Mesenchymal stem cell (in vitro differentiated cells and primary cell): ENCODE results near the gene RHOJ.

Experiments used
- DNase-seq: peaks from one replicate; pipeline ENCODE4 v3.0.0-alpha.2; 2013
- H2AFZ ChIP-seq: one replicate; pipeline ENCODE4 v1.6.1; 2013; ENCODE audit warnings: low read depth, mild to moderate bottlenecking, control low read depth, inconsistent platforms, low read length, moderate library complexity
- H2AK5ac ChIP-seq: 2 replicates; pipeline ENCODE4 v1.6.1; 2013; ENCODE audit warnings: low read length, moderate library complexity, mild to moderate bottlenecking, inconsistent platforms; ENCODE audit not compliant: severe bottlenecking
- H2BK120ac ChIP-seq: one replicate; pipeline ENCODE4 v1.6.1; 2013; ENCODE audit warnings: low read depth, mild to moderate bottlenecking, inconsistent platforms, low read length, moderate library complexity
- H2BK12ac ChIP-seq, 2 experiments: one replicate each; pipeline ENCODE4 v1.6.1; 2013; ENCODE audit warnings: inconsistent platforms in 2 of 2, low read length in 2 of 2, mild to moderate bottlenecking in 2 of 2, moderate library complexity in 2 of 2, control low read depth in 1 of 2
- H2BK15ac ChIP-seq: one replicate; pipeline ENCODE4 v1.6.1; 2013; ENCODE audit warnings: mild to moderate bottlenecking, low read depth, inconsistent platforms; ENCODE audit not compliant: poor library complexity, severe bottlenecking
- H2BK5ac ChIP-seq: 2 replicates; pipeline ENCODE4 v1.6.1; 2013; ENCODE audit warnings: low read depth, mild to moderate bottlenecking, low read length, control low read depth, inconsistent platforms; ENCODE audit not compliant: poor library complexity, severe bottlenecking
- H3K14ac ChIP-seq, 2 experiments: one replicate each; pipeline ENCODE4 v1.6.1; 2013; ENCODE audit warnings: inconsistent platforms in 2 of 2, low read length in 2 of 2, control low read depth in 1 of 2, mild to moderate bottlenecking in 1 of 2, moderate library complexity in 1 of 2
- H3K18ac ChIP-seq, 2 experiments: one replicate each; pipeline ENCODE4 v1.6.1; 2013; ENCODE audit warnings: inconsistent platforms in 2 of 2, low read length in 2 of 2, control low read depth in 1 of 2, low read depth in 1 of 2, mild to moderate bottlenecking in 1 of 2
- H3K23ac ChIP-seq, 2 experiments: one replicate each; pipeline ENCODE4 v1.6.1; 2013; ENCODE audit warnings: inconsistent platforms in 2 of 2, low read length in 2 of 2, mild to moderate bottlenecking in 2 of 2, moderate library complexity in 2 of 2, control low read depth in 1 of 2
- H3K27ac ChIP-seq: 2 replicates; pipeline ENCODE4 v1.5.1; 2013; ENCODE audit warnings: mild to moderate bottlenecking, moderate library complexity, low read length, control low read depth, inconsistent platforms; ENCODE audit not compliant: poor library complexity, severe bottlenecking
- H3K27me3 ChIP-seq, 2 experiments: 2 replicates each; pipeline versions ENCODE4 v1.6.1 to v1.7.0; 2013; ENCODE audit warnings: low read length in 2 of 2, mild to moderate bottlenecking in 2 of 2, moderate library complexity in 2 of 2, control low read depth in 1 of 2, inconsistent platforms in 1 of 2; ENCODE audit not compliant: control insufficient read depth in 1 of 2, insufficient read depth in 1 of 2
- H3K36me3 ChIP-seq, 2 experiments: 2 replicates each; pipeline versions ENCODE4 v1.6.1 to v1.7.0; 2013; ENCODE audit warnings: low read length in 2 of 2, control low read depth in 1 of 2, inconsistent platforms in 1 of 2, low read depth in 1 of 2, mild to moderate bottlenecking in 1 of 2; ENCODE audit not compliant: insufficient read depth in 2 of 2, control insufficient read depth in 1 of 2
- H3K4ac ChIP-seq, 2 experiments: one replicate each; pipeline ENCODE4 v1.6.1; 2013; ENCODE audit warnings: inconsistent platforms in 2 of 2, low read length in 2 of 2, mild to moderate bottlenecking in 2 of 2, moderate library complexity in 2 of 2, control low read depth in 1 of 2, low read depth in 1 of 2
- H3K4me1 ChIP-seq: 2 replicates; pipeline ENCODE4 v1.6.1; 2013; ENCODE audit warnings: low read depth, low read length, control low read depth; ENCODE audit not compliant: control insufficient read depth, insufficient read depth
- H3K4me2 ChIP-seq: 2 replicates; pipeline ENCODE4 v1.6.1; 2013; ENCODE audit warnings: low read length, mild to moderate bottlenecking, inconsistent platforms; ENCODE audit not compliant: poor library complexity, severe bottlenecking
- H3K4me3 ChIP-seq, 2 experiments: 2 replicates each; pipeline versions ENCODE4 v1.5.1 to v1.7.0; 2013; ENCODE audit warnings: low read length in 2 of 2, mild to moderate bottlenecking in 2 of 2, control low read depth in 1 of 2, low read depth in 1 of 2; ENCODE audit not compliant: insufficient read depth in 1 of 2
- H3K79me1 ChIP-seq: replicated peaks from 2 replicates; pipeline ENCODE4 v1.6.1; 2013; ENCODE audit warnings: mild to moderate bottlenecking, control low read depth, low read length, inconsistent platforms; ENCODE audit not compliant: poor library complexity, severe bottlenecking
- H3K9ac ChIP-seq: 2 replicates; pipeline ENCODE4 v1.7.0; 2013; ENCODE audit warnings: mild to moderate bottlenecking, low read length, moderate library complexity
- H3K9me3 ChIP-seq: 2 replicates; pipeline ENCODE4 v1.7.0; 2013; ENCODE audit warnings: mild to moderate bottlenecking, low read length; ENCODE audit not compliant: control insufficient read depth
- H4K8ac ChIP-seq: one replicate; pipeline ENCODE4 v1.6.1; 2013; ENCODE audit warnings: inconsistent platforms, mild to moderate bottlenecking, low read length, moderate library complexity
- H4K91ac ChIP-seq: one replicate; pipeline ENCODE4 v1.6.1; 2013; ENCODE audit warnings: mild to moderate bottlenecking, low read length, inconsistent platforms
- WGBS: methylation state at CpG from one replicate; pipeline ENCODE4 v1.1.7; 2013; ENCODE audit warnings: mixed read lengths; 5-methylcytosine and 5-hydroxymethylcytosine counted together

RHOJ gene

DNA sequence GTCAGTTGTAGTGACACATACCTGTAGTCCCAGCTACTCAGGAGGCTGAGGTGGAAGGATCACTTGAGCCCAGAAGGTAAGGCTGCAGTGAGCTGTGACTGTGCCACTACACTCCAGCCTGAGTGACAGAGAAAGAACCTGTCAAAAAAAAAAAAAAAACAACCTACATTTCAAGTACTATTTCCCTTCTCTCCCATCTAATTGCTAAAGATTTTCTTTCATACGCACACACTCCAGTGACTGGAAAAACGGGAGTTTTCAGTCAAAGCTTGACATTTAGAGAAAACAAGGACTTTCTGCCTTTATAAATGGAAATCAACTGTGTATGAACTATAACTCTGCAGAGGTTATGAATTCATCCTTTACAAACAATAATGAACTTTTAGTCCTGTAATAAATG is 88.6 kb downstream of the RHOJ start:
- Histone ChIP-seq H2AK5ac (no peak overlapping the region), H3K4me2 (no peak overlapping the region), H2AFZ (no peak overlapping the region), H3K27ac (no peak overlapping the region), H3K4ac (no peak overlapping the region), H3K27me3 (no peaks in the 10 kb centered on the region), H3K14ac (no peak overlapping the region), H2BK120ac (no peak overlapping the region), H3K9ac (no peak overlapping the region), H3K9me3 (no peaks in the 10 kb centered on the region), H4K91ac (no peak overlapping the region), H3K4me1 (no peaks in the 10 kb centered on the region), H4K8ac (no peak overlapping the region), H3K23ac (no peak overlapping the region), H3K18ac (no peak overlapping the region), H2BK5ac (no peak overlapping the region), H3K4me3 (no peak overlapping the region), H2BK12ac (no peak overlapping the region), H2BK15ac (no peak overlapping the region), H3K36me3 (peaks cover 12 to 19% of the 10 kb centered on the region in 2 experiments), H3K79me1 (no peaks in the 10 kb centered on the region)
- WGBS = no CpG with 5 or more reads among the region's 2 CpGs
- no peak for DNase-seq

DNA sequence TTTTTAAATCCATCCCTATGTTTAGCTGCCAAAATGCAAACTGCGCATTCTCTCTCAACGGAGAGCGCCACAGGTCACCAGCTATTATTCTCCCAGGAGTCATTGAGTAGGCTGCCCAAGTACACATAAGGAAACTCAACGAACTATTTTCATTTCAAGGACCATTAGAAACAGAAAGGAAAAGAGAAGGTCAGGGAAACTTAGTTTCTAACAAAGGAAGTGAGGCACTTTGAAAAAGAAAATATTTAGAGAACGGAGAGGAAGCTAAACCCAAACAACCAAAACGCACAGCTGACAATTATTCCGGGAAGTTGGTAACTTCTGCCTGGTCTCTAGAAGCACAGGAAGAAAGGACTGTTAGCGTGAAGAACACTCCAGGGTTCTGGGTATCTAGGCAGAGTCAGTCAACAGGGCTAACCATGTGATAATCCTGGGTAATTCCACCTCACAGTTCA is 91.0 kb downstream of the RHOJ start:
- Histone ChIP-seq H4K8ac (no peak overlapping the region), H3K14ac (no peak overlapping the region), H3K4me1 (no peaks in the 10 kb centered on the region), H2BK5ac (no peak overlapping the region), H3K18ac (peak overlapping the region in 1 of 2 experiments; percentile 50), H3K36me3 (peaks cover 9 to 15% of the 10 kb centered on the region in 2 experiments), H3K4me3 (no peak overlapping the region), H4K91ac (no peak overlapping the region), H3K23ac (no peak overlapping the region), H2AFZ (no peak overlapping the region), H2AK5ac (no peak overlapping the region), H2BK12ac (peak overlapping the region in 1 of 2 experiments; percentile 42), H2BK15ac (no peak overlapping the region), H3K27ac (no peak overlapping the region), H3K4ac (no peak overlapping the region), H3K79me1 (no peaks in the 10 kb centered on the region), H3K27me3 (no peaks in the 10 kb centered on the region), H3K9ac (peak overlapping the region; percentile 42), H3K9me3 (no peaks in the 10 kb centered on the region), H2BK120ac (no peak overlapping the region), H3K4me2 (no peak overlapping the region)
- peak; percentile 58 for DNase-seq
- 50% methylated on average over 7 of the region's 8 CpGs for WGBS

DNA sequence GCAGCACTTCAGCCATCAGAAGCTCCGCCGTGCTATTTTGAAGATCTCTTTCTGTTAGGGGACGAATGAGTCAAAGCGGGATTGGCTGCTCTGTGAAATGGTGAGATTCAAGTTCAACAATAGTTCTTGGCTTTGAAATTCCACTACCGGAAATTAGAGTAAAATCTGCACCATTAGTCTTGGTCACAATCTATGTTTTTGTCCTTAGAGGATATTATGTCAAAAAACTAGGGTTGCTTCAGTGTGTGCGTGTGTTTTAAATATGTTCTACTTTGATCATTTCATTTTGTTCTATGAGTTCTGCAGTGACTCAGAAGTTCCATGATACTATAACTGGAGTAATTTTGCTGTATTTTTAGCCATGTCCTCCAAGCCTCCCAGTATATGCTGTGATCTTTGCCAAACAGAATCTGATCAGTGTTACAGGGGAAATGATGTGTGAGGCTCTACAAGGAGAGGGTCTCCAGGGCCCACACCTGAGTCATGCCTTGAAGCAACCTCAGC is 91.9 kb downstream of the RHOJ start:
- Histone ChIP-seq H3K14ac (no peak overlapping the region), H4K91ac (no peak overlapping the region), H2AFZ (no peak overlapping the region), H2AK5ac (no peak overlapping the region), H3K79me1 (no peaks in the 10 kb centered on the region), H3K9me3 (no peaks in the 10 kb centered on the region), H3K4me1 (no peaks in the 10 kb centered on the region), H2BK12ac (peak overlapping the region in 1 of 2 experiments; percentile 63), H3K18ac (peak overlapping the region in 1 of 2 experiments; percentile 12), H3K36me3 (peaks cover 5 to 14% of the 10 kb centered on the region in 2 experiments), H2BK5ac (no peak overlapping the region), H3K27me3 (no peaks in the 10 kb centered on the region), H3K9ac (peak overlapping the region; percentile 42), H2BK15ac (no peak overlapping the region), H3K23ac (no peak overlapping the region), H3K4me3 (peak overlapping the region in 1 of 2 experiments; percentile 8), H3K27ac (no peak overlapping the region), H3K4ac (no peak overlapping the region), H2BK120ac (no peak overlapping the region), H3K4me2 (no peak overlapping the region), H4K8ac (no peak overlapping the region)
- WGBS = 96% methylated on average over 6 of the region's 6 CpGs
- peak; percentile 36 for DNase-seq

DNA sequence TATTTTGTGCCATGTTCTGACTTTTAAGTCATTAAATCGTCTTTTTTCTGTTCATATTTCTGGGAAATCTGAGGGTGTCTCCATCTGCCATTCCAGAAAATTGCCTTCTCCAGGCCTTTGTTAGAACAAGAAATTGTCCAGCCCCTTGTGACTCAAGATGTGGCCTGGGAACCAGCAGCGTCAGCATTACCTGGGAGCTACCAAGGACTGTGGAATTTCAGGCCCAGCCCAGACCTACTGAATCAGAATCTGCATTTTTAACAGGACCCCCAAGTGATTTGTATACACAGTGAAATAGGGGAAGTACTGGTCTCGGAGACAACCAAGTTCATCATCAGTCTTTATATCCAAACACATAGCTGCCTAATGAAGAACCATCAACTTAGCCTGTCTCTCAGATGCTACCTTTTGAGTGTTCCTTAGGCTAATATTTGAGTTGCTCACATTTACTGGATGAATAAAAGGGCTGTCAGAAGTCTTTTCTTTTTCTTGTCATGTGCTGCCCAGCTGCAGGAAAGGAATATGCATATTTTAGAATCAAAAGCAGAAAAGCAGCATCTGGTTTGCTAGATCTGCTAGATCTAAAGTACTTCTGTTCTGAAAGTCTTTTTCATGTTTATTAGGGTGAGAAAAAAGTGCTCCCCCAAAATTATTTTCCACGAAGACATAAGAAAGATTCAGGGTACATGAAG is 93.3 kb downstream of the RHOJ start:
- DNase-seq = no peak

More for the DNA sequence above, 93.3 kb downstream of the RHOJ start:
- no peaks in the 10 kb centered on the region for H3K27me3 ChIP-seq
- no peaks in the 10 kb centered on the region for H3K9me3 ChIP-seq
- no peak overlapping the region for H4K91ac ChIP-seq
- H3K27ac ChIP-seq = no peak overlapping the region
- H3K36me3 ChIP-seq = peaks cover 3 to 6% of the 10 kb centered on the region in 2 experiments
- H3K4me1 ChIP-seq = no peaks in the 10 kb centered on the region
- no peak overlapping the region for H3K4ac ChIP-seq
- no peak overlapping the region for H2BK15ac ChIP-seq
- H2BK5ac ChIP-seq = no peak overlapping the region
- H3K9ac ChIP-seq = no peak overlapping the region
- no peak overlapping the region for H2BK12ac ChIP-seq
- no peaks in the 10 kb centered on the region for H3K79me1 ChIP-seq
- no peak overlapping the region for H3K4me2 ChIP-seq
- no peak overlapping the region for H3K23ac ChIP-seq
- no peak overlapping the region for H3K4me3 ChIP-seq
- H2BK120ac ChIP-seq = no peak overlapping the region
- no peak overlapping the region for H4K8ac ChIP-seq
- no peak overlapping the region for H2AK5ac ChIP-seq
- no peak overlapping the region for H3K14ac ChIP-seq
- no peak overlapping the region for H2AFZ ChIP-seq
- 75% methylated on average over 2 of the region's 4 CpGs for WGBS
- H3K18ac ChIP-seq = peak overlapping the region in 1 of 2 experiments; percentile 30
